Tibial artery (tissue), 4 donors: ENCODE measurements around the gene SCUBE2.

ENCODE experiments used
- DNase-seq, 2 donors: peaks; one replicate each; pipeline ENCODE4 v3.0.0-alpha.2; 2019
- H3K27ac ChIP-seq, 2 donors: fragments of 200-600 bp; sonication (generic) in 1 of 2; 1 replicate in 1 of 2; 2 replicates in 1 of 2; pipeline ENCODE4 v1.5.1; 2018 to 2019; ENCODE audit warnings: mild to moderate bottlenecking in 1 of 2
- H3K27me3 ChIP-seq, 2 donors: fragments of 200-600 bp; sonication (generic) in 1 of 2; one replicate each; pipeline versions ENCODE4 v1.5.1 to v1.6.0; 2016 to 2019
- H3K36me3 ChIP-seq, 3 donors: fragments of 200-600 bp; sonication (generic) in 2 of 3; one replicate each; pipeline ENCODE4 v1.5.1; 2016 to 2019; ENCODE audit warnings: mild to moderate bottlenecking in 2 of 3
- H3K4me1 ChIP-seq, 4 donors: fragments of 200-600 bp; sonication (generic) in 2 of 4; 1 replicate in 3 of 4; 2 replicates in 1 of 4; pipeline ENCODE4 v1.5.1; 2016 to 2019
- H3K4me3 ChIP-seq, 2 donors: fragments of 200-600 bp; sonication (generic) in 1 of 2; 1 replicate in 1 of 2; 2 replicates in 1 of 2; pipeline ENCODE4 v1.5.1; 2018 to 2019; ENCODE audit warnings: mild to moderate bottlenecking in 2 of 2
- H3K9me3 ChIP-seq, 3 donors: fragments of 200-600 bp; sonication (generic) in 1 of 3; one replicate each; pipeline ENCODE4 v1.5.1; 2016 to 2019
- intact Hi-C: fragments of 100-400 bp; cut with DNase I; formaldehyde crosslinking; loops from one replicate; pipeline ENCODE4 v1.15.0; 2023; ENCODE audit warnings: low total_unique reads
- TF ChIP-seq, protein P1 (sequence below), 2 experiments: fragments of 200-600 bp in 1 of 2; fragments of 450-650 bp in 1 of 2; IDR thresholded peaks; one replicate each; pipeline ENCODE4 v1.5.1; 2017 to 2019; ENCODE audit warnings: antibody characterized with exemption in 2 of 2, mild to moderate bottlenecking in 1 of 2, moderate library complexity in 1 of 2

The SCUBE2 gene

DNA sequence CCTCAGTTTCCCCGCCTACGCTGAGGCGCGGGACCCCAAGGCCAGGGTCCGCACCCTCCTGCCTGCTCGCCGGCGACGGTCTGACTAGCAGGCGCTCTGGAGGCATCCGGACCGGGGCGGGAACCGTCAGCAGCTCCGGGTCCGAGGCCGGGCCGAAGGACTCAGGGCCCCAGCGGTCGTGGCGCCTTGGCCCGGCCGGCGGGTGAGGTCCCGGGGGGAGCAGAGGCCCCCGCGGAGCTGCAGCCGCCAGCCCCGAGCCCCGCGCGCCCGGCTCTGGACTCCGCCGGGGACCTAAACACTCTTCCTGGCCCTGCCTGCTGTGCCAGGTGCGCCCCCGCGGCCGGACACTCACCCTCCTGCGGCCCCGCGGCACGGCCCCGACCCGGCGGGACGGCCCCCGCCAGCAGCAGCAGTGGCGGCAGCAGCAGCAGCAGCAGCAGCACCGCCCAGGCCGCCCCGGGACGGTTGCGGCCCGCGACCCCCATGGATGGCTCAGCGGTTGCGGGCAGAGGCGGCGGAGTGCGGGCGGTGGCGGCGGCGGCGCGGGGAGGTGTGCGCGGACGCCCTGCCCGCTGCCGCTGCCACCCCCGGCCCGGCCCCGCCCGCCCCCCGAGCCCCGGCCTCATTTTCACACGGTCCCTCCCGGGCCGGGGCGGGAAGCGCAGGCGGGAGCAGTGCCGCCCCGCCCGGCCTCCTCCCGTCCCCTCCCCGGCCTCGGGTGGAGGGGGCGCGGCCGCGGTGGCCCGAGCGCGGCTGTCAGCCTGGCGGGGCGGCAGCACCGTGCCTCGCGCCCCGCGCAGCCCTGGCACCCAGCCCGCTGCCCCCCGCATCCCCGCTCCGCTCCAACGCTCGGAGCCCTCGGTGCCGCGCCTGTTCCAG, at the start of gene SCUBE2:
Gene SCUBE2 (minus strand): TSS at position 556 of the 879 bp plus-strand sequence. CDS start 71 bp downstream, at position 485.
- DNase-seq: no peak
- Histone ChIP-seq H3K27me3 (peaks cover 0 to 46% of the 10 kb centered on the region in 2 donors), H3K9me3 (no peaks in the 10 kb centered on the region), H3K4me1 (peaks cover 0 to 17% (median 10%) of the 10 kb centered on the region in 4 donors), H3K4me3 (peak within 1 kb of the TSS; percentile 49 to 60), H3K36me3 (no peaks in the 10 kb centered on the region), H3K27ac (no peak within 1 kb of the TSS)
- intact Hi-C loops: no loop called here
- TF ChIP-seq, protein P1, sequence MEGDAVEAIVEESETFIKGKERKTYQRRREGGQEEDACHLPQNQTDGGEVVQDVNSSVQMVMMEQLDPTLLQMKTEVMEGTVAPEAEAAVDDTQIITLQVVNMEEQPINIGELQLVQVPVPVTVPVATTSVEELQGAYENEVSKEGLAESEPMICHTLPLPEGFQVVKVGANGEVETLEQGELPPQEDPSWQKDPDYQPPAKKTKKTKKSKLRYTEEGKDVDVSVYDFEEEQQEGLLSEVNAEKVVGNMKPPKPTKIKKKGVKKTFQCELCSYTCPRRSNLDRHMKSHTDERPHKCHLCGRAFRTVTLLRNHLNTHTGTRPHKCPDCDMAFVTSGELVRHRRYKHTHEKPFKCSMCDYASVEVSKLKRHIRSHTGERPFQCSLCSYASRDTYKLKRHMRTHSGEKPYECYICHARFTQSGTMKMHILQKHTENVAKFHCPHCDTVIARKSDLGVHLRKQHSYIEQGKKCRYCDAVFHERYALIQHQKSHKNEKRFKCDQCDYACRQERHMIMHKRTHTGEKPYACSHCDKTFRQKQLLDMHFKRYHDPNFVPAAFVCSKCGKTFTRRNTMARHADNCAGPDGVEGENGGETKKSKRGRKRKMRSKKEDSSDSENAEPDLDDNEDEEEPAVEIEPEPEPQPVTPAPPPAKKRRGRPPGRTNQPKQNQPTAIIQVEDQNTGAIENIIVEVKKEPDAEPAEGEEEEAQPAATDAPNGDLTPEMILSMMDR (IDR thresholded peaks at IDR 0.05): no peak

DNA sequence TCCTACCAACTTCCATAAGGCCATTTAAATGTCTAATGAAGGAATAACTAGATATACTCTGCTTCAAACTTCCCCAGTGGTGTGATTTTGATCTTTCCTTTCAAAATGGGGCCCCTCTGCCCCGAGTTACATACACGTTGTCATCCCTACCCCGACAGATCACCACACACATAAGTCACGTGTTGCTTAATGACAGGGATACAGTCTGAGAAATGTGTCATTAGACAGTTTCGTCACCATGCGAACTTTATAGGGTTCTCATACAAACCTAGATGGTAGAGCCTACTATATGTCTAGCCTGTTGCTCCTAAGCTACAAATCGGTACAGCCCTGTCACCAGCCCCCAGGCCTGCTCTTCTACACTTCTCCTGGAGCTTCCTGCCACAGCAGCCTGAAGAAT, 49.8 kb upstream of the SCUBE2 start:
- peaks cover 0 to 27% (median 16%) of the 10 kb centered on the region in 4 donors for H3K4me1 ChIP-seq
- H3K9me3 ChIP-seq: no peaks in the 10 kb centered on the region
- no peaks in the 10 kb centered on the region for H3K27me3 ChIP-seq
- no peak overlapping the region for H3K4me3 ChIP-seq
- DNase-seq: no peak
- intact Hi-C loops: no loop called here
- H3K36me3 ChIP-seq: peaks cover 61 to 71% (median 70%) of the 10 kb centered on the region in 3 donors
- TF ChIP-seq, protein P1 (IDR thresholded peaks at IDR 0.05): no peak
- H3K27ac ChIP-seq: no peak overlapping the region

DNA sequence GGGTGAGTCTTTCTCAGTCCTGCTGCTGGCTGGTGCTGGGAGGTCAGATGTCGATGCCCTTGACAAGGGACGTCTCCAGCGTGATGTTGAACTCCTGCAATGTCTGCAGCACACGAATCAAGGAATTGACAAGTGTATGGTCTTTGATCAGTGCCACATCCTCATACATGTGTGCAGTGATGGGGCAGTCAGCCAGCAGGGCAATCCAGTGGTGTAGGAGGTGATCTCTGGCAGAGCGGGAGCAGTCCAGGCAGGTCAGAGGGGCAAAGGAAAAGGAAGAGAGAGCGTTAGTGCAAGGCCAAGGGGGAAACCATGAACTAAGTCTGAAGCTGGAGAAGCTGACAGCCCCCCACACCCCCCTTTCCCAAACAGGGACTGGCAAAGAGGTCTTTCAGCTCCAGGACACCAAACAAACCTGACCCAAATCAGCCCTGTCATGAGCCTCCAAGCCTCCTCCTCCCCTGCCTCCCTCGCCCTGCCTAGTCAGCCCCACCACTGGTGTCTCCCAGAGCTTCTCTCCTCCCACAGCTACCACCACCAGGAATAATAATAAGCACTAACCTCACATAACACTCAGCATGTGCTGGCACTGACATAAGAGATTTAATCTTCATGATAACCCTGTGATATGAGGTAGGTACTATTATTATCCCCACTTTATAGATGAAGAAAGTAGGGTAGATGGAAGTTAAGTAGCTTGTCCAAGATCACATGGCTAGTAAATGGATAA, 48.4 kb upstream of the SCUBE2 start:
- Histone ChIP-seq H3K27me3 (no peaks in the 10 kb centered on the region), H3K4me3 (no peak overlapping the region), H3K9me3 (no peaks in the 10 kb centered on the region), H3K4me1 (peaks cover 0 to 27% (median 16%) of the 10 kb centered on the region in 4 donors), H3K27ac (peak overlapping the region; percentile 28 to 61), H3K36me3 (peaks cover 47 to 57% (median 57%) of the 10 kb centered on the region in 3 donors)
- no peak for DNase-seq
- intact Hi-C loops: loop anchor here (5.0 kb wide), 2 partner anchors 127 to 222 kb away; no protein-coding TSS in a partner anchor
- TF ChIP-seq, protein P1 (IDR thresholded peaks at IDR 0.05): no peak

DNA sequence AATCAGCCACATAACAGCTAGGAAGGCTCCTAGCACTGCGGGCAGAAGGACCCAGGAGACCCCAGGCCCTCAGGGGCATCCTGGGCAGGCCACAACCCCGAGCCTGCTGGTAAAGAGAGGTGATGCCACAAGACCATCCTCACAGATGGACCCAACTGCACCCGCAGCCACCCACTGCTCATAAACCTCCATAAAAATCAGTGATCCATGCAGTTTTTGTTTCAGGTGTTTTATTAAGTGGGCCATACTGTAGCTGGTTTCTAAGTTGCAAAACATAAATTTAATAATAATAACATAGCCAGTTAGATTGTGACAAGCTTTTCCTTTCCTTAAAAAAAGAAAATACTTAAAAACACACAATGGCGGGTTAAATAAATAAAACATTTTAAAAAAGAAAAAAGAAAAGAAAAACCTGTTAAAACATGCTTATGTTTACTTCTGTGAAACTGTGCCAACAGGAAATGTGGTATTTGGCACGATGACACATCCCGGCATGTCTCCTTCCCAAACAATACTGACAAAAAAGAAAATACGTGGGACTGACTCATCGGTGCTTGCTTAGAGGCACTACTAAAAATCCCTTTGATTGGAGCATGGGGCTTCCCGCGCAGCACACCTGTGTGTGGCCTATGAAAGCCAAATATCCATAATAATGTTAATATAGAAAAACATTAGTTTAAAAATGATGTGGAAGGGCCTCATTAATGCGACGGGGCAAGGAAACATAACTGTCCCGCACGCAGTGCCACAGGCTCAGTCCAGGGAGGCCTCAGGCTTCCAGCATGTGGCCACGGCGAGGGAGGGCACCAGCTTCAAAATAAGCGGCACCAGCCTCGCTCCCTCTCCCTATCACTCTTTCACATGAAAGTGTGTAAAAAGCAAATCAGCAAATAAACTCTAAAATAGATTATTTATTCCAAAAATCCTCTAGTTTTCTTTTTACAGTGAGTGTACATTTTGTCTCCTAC, 47.5 kb upstream of the SCUBE2 start:
- H3K36me3 ChIP-seq: peaks cover 38 to 48% (median 48%) of the 10 kb centered on the region in 3 donors
- H3K9me3 ChIP-seq: no peaks in the 10 kb centered on the region
- H3K27ac ChIP-seq: peak overlapping the region; percentile 45 to 61
- intact Hi-C loops: loop anchor here (5.0 kb wide), 2 partner anchors 127 to 222 kb away; no protein-coding TSS in a partner anchor
- peak in 1 of 2 donors; percentile 26 for DNase-seq
- H3K4me3 ChIP-seq: no peak overlapping the region
- TF ChIP-seq, protein P1 (IDR thresholded peaks at IDR 0.05): no peak
- H3K27me3 ChIP-seq: no peaks in the 10 kb centered on the region
- peaks cover 0 to 27% (median 16%) of the 10 kb centered on the region in 4 donors for H3K4me1 ChIP-seq

DNA sequence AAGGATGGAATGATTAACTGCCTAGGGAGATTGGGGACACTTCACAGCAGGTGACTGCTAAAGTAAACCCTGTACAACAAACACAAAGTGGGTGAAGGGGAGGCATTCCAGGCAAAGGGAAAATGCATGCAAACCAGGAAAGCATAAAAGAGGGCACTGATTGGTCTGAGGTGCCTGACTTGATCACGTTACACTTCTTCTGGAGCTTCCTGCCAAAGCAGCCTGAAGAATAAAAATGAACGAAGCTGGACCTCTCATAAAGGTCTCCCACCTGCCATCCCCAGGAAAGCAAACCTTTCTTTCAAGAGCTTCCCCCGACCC, 46.7 kb upstream of the SCUBE2 start:
- intact Hi-C loops: loop anchor here (5.0 kb wide), 2 partner anchors 126 to 221 kb away; no protein-coding TSS in a partner anchor
- peak overlapping the region; percentile 45 to 61 for H3K27ac ChIP-seq
- H3K4me1 ChIP-seq: peaks cover 0 to 27% (median 16%) of the 10 kb centered on the region in 4 donors
- no peak overlapping the region for H3K4me3 ChIP-seq
- TF ChIP-seq, protein P1 (IDR thresholded peaks at IDR 0.05): no peak
- no peaks in the 10 kb centered on the region for H3K27me3 ChIP-seq
- H3K9me3 ChIP-seq: no peaks in the 10 kb centered on the region
- H3K36me3 ChIP-seq: peaks cover 32 to 40% (median 40%) of the 10 kb centered on the region in 3 donors
- DNase-seq: no peak
